Endothelial cell (in vitro differentiated cells): ENCODE measurements around the gene CREB3L1. TPM values are rescaled to one million over a fixed set of nuclear protein-coding genes. Genes with fewer than 3 reads are reported as not detected.

Experiments used
- DNase-seq: peaks from one replicate; pipeline ENCODE4 v3.0.0; 2021; ENCODE audit warnings: low spot score
- H3K27ac Mint-ChIP-seq: one replicate; pipeline ENCODE4 v1.8.0; 2021; ENCODE audit warnings: mixed read lengths, inconsistent platforms; ENCODE audit not compliant: unreplicated experiment
- H3K27me3 Mint-ChIP-seq: one replicate; pipeline ENCODE4 v1.8.0; 2021; ENCODE audit warnings: mild to moderate bottlenecking, moderate library complexity, mixed read lengths, inconsistent platforms; ENCODE audit not compliant: unreplicated experiment
- H3K36me3 Mint-ChIP-seq: one replicate; pipeline ENCODE4 v1.8.0; 2021; ENCODE audit warnings: mild to moderate bottlenecking, low read depth, mixed read lengths, inconsistent platforms; ENCODE audit not compliant: unreplicated experiment
- H3K4me1 Mint-ChIP-seq: one replicate; pipeline ENCODE4 v1.8.0; 2021; ENCODE audit warnings: mild to moderate bottlenecking, mixed read lengths, inconsistent platforms; ENCODE audit not compliant: unreplicated experiment
- H3K4me3 Mint-ChIP-seq: one replicate; pipeline ENCODE4 v1.8.0; 2021; ENCODE audit warnings: mild to moderate bottlenecking, mixed read lengths, inconsistent platforms; ENCODE audit not compliant: unreplicated experiment
- H3K9me3 Mint-ChIP-seq: one replicate; pipeline ENCODE4 v1.8.0; 2021; ENCODE audit warnings: mixed read lengths, inconsistent platforms; ENCODE audit not compliant: unreplicated experiment
- total RNA-seq: library from RNA; stranded (reverse); fragmentation: NEBNext Ultra II Directional; extraction: Animal tissue kit (Norgen Biotek cat#: 25700); gene quantifications from one replicate; pipeline ENCODE4 v1.2.1, GENCODE V29; 2021; ENCODE audit not compliant: unreplicated experiment
- TF ChIP-seq, protein P1 (sequence below): fragments of 200-600 bp; sonication (generic); IDR thresholded peaks from one replicate; pipeline ENCODE4 v1.5.0; 2021; ENCODE audit warnings: antibody characterized with exemption; ENCODE audit not compliant: unreplicated experiment

The CREB3L1 gene
- total RNA-seq, 1 donor from 2014 or later: 21.6 TPM

DNA sequence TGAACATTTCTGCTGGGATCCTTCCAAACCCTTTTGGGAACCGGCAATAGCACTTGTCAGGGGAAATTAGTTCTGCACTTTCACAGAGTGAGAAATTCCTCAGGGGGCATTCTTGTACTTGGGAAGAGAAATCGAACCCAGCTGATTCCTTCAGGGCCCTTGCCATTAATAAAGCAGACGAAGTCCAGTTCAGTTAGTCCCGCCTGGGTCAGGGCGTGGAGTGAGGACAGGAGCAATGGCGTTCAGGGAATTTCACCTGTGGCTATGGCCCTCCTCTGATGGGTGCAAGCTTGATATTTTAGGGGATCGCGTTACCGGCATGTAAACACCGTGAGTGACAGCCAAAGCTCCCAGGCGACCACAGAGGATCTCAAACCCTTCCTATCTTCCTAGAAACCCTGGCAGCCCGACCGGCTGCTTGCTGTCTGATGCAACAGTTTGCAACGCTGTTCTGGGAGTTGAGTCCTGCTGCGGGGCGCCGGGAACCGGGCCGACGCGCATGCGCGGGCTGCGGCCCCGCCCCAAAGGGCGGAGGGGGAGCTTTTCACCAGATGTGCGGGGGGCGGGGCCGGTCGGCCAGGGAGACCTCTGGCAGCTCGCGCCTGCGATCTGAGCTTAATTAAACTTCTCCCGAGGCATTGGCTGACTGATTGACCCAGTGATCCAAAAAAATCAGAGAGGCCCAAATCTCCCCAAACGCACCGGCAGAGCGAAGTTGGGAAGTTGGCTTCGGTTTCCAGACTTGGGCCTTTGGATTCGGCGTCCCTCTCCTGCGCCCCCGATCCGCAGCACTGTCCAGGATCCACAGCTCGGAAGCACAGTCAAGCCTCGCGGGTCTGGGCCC, 34.3 kb upstream of the CREB3L1 start:
- DNase-seq: peak; percentile 92
- Mint-ChIP-seq H3K4me1 (peaks cover 16% of the 10 kb centered on the region), H3K27me3 (peaks cover 15% of the 10 kb centered on the region), H3K4me3 (peak overlapping the region; percentile 93), H3K27ac (peak overlapping the region; percentile 90), H3K36me3 (no peaks in the 10 kb centered on the region), H3K9me3 (no peaks in the 10 kb centered on the region)
- TF ChIP-seq, protein P1, sequence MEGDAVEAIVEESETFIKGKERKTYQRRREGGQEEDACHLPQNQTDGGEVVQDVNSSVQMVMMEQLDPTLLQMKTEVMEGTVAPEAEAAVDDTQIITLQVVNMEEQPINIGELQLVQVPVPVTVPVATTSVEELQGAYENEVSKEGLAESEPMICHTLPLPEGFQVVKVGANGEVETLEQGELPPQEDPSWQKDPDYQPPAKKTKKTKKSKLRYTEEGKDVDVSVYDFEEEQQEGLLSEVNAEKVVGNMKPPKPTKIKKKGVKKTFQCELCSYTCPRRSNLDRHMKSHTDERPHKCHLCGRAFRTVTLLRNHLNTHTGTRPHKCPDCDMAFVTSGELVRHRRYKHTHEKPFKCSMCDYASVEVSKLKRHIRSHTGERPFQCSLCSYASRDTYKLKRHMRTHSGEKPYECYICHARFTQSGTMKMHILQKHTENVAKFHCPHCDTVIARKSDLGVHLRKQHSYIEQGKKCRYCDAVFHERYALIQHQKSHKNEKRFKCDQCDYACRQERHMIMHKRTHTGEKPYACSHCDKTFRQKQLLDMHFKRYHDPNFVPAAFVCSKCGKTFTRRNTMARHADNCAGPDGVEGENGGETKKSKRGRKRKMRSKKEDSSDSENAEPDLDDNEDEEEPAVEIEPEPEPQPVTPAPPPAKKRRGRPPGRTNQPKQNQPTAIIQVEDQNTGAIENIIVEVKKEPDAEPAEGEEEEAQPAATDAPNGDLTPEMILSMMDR: no peak

- TF ChIP-seq, protein P1: no peak
- H3K4me3 Mint-ChIP-seq: peak overlapping the region; percentile 93
- peaks cover 17% of the 10 kb centered on the region for H3K27me3 Mint-ChIP-seq
- no peaks in the 10 kb centered on the region for H3K9me3 Mint-ChIP-seq
- H3K4me1 Mint-ChIP-seq: peaks cover 16% of the 10 kb centered on the region
- H3K27ac Mint-ChIP-seq: peak overlapping the region; percentile 83
- no peak for DNase-seq
- peaks cover 2% of the 10 kb centered on the region for H3K36me3 Mint-ChIP-seq
These were observed 33.7 kb upstream of the CREB3L1 start for GRCh38 chr11:46243796-46244109.

DNA sequence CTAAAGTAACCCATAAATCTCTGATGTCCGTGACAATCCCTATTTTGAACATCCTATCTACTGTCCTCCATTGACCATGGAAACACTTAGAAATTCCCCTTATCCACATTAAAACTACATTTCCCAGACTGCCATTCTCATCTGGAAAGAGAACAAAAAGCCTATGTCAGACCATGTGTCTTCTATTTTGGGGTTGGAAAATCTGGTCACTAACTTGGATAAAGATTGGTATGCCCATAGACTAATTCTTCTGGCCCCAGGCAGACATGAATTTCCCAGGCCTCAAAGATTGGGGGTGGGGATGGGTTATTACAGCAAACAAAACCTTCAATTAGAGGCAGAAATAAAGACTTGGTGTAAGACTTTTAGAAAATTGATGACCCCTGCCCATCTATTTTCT, 30.9 kb upstream of the CREB3L1 start:
- Mint-ChIP-seq H3K9me3 (no peaks in the 10 kb centered on the region), H3K27ac (no peak overlapping the region), H3K27me3 (peaks cover 11% of the 10 kb centered on the region), H3K4me1 (peaks cover 9% of the 10 kb centered on the region), H3K36me3 (peaks cover 5% of the 10 kb centered on the region), H3K4me3 (no peak overlapping the region)
- DNase-seq: no peak
- TF ChIP-seq, protein P1: no peak

GRCh38 chr11:46247090-46247489, 30.4 kb upstream of the CREB3L1 start:
- no peak overlapping the region for H3K27ac Mint-ChIP-seq
- TF ChIP-seq, protein P1: no peak
- H3K36me3 Mint-ChIP-seq: peaks cover 5% of the 10 kb centered on the region
- H3K9me3 Mint-ChIP-seq: no peaks in the 10 kb centered on the region
- H3K4me1 Mint-ChIP-seq: peaks cover 7% of the 10 kb centered on the region
- no peak for DNase-seq
- no peak overlapping the region for H3K4me3 Mint-ChIP-seq
- peaks cover 11% of the 10 kb centered on the region for H3K27me3 Mint-ChIP-seq

GRCh38 chr11:46247659-46248058, 29.8 kb upstream of the CREB3L1 start:
- Mint-ChIP-seq H3K9me3 (no peaks in the 10 kb centered on the region), H3K27me3 (peaks cover 9% of the 10 kb centered on the region), H3K4me3 (no peak overlapping the region), H3K4me1 (peaks cover 5% of the 10 kb centered on the region), H3K27ac (no peak overlapping the region), H3K36me3 (peaks cover 5% of the 10 kb centered on the region)
- peak; percentile 47 for DNase-seq
- TF ChIP-seq, protein P1: peak; percentile 18
